ENCODE results near the gene ERICH6.
"Not testable (repeated sequence)": the region's sequence is repeated elsewhere in the genome, so short reads cannot be mapped to it uniquely, and the experiment has no call there.

The ERICH6 gene

DNA sequence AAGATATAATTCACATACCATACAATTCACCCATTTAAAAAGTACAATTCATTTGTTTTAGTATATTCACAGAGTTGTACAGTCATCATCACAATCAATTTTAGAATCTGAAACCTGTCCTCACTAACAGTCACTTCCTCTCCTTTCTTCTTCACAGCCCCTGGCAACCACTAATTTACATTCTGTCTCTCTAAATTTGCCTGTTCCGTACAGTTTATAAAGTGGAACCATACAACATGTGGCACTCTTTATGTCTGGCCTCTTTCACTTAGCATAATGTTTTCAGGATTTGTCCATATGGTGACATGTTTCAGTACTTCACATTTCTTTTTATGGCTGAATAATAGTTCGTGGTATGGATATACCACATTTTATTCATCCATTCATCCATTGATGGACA, 22.7 kb downstream of the ERICH6 start:
- DNase-seq (ENCODE audit: low read depth): no peak

DNA sequence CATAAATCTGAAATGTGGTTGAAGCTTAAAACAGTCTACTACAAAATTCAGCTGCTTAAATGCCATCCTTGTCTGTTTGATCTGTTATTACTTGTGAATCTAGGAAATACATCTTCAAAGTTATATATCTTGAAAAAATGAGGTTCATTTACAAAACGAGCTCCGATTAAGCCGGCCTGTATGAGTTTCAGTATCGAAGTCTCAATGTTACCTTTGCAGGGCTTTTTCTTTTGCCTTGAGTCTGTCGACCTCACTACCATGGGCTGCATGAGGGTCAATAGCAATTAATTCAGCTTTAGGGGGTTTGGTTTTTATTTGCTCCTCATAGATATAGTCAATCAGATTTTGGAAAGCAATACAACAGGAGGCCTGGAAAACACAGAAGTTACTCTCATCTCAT, 23.2 kb downstream of the ERICH6 start:
- DNase-seq (ENCODE audit: low read depth): no peak

DNA sequence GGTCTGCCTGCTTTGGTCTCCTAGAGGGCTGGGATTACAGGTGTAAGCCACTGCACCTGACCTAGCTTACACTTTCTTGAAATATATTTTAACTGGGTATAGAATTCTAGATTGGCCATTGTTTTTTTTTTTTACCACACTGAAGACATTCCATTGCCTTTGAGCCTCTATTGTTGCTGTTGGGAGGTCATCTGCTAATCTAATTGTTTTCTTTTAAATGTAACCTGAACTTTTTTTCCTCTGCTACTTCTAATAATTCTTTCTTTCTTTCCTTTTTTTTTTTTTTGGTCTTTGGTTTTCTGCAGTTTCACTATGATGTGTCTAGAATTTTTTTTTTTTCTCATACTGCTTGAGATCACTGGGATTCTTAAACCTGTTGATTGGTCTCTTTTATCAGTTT, 28.1 kb downstream of the ERICH6 start:
- DNase-seq (ENCODE audit: low read depth): no peak

DNA sequence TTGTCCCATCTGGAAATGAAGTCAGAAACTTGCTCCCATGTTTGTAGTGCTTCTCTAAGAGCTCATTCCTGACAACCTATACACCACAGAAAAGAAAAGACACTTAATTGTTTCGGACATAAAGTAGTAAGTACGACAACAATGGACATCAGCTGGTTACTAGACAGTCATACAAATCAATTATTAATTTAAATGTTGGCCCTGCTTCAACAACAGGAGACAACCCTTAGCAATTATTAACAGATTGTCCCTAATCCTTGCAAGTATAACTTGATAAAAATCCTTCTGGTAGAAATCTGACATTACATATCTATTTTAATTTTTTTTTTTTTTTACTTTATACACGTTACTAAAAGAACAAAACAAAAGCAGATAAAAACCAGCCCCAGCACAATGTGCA, 29.8 kb downstream of the ERICH6 start:
- DNase-seq (ENCODE audit: low read depth): no peak

DNA sequence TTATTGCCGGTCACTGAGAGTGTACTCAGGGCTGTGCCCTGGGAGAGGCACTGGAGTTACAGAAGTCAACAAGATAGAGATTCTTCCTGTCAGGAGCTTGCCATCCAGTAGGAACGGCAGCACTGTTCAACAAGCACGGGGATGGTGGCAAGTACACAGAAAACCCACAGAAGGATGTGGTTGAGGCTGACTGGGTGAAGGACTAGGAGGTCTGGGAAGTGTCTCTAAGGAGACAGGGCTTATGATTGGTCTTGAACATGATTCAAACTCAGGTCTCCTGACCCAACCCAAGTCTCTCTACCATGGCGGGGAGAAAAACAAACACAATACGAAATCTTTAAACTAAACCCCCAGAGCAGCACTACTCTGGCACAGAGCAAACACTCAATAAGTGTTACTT, 37.6 kb downstream of the ERICH6 start:
- DNase-seq (ENCODE audit: low read depth): no peak

DNA sequence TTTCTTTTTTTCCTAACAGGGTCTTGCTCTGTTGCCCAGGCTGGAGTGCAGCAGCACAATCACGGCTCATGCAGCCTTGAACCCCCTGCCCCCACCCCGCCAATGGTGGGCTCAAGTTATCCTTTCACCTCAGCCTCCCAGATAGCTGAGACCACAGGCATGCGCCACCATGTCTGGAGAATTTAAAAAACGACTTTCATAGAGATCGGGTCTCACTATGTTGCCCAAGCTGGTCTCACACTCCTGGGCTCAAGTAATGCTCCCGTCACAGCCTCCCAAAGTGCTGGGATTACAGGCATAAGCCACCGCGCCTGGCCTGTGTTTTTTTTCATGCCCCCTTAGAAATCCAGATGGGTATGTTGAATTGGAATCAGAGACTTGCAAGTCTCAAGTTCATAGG, 40.3 kb downstream of the ERICH6 start:
- DNase-seq (ENCODE audit: low read depth): no peak

DNA sequence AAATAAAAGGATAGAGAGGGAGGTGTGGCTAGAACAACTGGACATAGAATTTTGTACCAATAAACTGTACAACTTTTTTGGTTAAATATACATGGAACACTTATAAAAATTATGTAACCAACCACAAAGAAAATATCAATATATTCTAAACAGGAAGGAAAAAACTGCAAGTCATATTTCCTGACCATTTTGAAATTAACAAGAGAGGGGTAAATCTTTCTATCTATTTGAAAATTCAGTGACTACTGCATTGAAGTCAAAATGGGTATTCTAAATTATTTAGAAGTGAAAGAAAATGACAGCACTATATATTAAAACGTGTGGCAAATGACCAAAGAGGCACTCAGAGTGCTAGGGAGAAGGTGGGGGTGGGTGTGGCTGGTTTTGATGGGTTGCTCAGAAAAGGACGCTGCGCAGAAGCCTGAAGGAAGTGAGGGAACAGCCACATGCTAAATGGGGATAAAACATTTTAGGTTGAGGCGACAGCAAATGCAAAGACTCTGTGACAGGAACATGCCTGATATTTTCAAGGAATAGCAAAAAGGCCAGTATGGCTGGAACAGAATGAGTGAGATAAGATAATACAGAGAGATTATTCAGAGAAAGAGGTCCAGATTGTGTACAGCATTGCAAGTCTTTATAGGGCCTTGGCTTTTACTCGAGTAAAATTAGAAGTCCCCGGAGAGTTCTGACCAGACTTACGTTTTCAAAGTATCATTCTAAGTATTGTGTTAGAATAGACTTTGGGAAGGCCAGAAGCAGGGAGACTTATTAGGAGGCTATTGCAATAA, 41.1 kb downstream of the ERICH6 start:
- no peak for DNase-seq (ENCODE audit: low read depth)

DNA sequence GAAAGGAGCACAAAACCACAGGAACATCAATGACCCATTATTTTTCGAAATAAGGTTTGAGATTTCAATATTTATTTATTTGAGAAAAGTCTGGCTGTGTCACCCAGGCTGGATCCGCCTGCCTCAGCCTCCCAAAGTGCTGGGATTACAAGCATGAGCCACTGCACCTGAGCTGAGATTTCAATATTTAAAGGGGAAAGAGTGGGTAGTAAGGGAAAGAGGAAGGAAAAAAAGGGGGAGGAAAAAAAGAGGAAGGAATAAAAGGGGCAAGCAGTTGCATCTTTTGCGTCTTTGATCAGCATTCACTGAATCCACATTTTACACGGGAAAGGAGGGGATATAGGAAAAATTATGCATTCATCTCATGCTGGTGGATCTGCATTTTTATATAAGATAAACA, 47.4 kb downstream of the ERICH6 start:
- no peak for DNase-seq (ENCODE audit: low read depth)

DNA sequence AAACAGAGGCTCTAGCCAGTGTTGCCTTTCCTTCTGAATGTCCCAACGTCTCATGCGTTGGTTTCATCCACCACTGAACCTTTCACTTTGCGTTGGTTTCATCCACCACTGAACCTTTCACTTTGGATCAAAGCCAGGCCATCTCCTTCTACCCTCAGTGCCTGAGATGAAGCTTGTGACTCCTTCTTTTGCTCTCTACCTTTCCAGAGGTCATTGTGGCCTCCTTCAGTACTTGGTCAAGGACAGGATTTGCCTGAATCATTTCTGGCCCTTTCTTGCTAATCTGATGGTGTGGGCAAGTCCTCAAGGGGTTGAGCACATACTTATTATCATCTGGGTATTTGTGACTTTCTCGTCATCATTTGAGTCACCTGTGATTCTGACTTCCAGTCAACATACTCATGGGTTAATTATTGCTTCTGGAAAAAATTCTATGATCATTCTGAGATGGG, 50.6 kb downstream of the ERICH6 start:
- no peak for DNase-seq (ENCODE audit: low read depth)

DNA sequence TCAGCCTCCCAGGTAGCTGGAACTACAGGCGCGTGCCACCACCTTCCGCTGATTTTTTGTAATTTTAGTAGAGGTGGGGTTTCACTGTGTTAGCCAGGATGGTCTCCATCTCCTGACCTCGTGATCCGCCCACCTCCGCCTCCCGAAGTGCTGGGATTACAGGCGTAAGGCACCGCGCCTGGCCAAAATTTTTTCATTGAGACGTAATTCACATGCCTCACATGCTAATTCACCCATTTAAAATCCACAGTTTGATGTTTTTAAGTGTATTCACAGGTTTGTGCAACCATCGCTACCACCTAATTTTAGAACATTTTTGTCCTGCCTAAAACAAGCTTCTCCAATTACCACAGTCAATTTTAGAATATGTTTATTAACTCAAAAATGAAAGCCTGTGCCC, 63.5 kb downstream of the ERICH6 start:
- DNase-seq (ENCODE audit: low read depth): no peak

DNA sequence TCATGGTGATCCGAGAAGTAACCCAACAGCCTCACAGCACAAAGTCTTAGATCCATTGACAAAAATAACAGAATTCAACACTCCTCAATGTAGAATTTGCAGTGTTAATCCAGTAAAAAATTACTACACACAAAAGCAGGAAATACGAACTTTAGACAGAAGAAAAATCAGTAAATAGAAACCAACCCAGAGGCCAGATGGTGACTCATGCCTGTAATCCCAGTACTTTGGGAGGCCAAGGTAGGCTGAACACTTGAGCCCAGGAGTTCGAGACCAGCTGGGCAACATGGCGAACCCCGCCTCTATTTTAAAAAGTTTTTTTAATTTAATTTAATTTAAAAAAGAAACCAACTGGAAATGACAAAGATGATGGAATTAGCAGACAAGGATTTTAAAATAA, 64.5 kb downstream of the ERICH6 start:
- DNase-seq (ENCODE audit: low read depth): no peak

DNA sequence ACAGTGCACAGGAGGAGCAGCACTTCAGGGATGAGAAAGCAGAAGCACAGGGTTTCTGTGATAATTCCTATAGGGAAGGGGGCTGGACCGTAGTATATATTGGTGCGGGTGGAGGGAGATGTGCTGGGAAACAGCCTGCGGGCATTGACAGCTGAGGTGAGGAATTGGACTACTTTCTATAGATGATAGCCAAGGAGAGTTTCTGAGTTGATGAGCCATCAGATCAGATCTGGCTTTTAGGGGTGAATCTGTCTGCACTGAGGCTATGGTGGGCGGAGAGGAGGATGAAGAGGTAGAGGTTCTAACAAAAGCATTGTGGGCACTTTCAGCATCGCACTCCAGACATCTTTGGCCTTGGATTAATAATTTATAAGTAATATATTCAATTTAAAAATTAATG, 67.5 kb downstream of the ERICH6 start:
- no peak for DNase-seq (ENCODE audit: low read depth)

DNA sequence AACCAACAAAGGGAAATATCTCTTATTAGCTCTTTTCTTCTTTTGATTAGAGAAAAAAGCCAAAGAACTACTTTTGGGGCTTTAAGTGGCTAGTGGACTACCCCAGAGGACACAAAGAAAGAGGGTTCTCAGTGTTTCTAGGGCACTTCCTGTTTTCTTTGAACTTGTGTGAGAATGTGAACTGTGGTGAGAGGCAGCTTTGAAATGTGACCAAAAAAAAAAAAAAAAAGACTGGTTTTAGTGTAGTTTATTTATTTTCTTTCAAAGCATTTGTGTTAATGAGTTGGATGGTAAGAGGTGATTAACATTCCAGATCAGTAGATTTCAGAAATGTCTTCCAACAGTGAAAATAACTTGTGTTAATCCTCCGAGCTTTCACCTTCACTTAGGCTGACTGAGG, 68.2 kb downstream of the ERICH6 start:
- DNase-seq (ENCODE audit: low read depth): no peak

DNA sequence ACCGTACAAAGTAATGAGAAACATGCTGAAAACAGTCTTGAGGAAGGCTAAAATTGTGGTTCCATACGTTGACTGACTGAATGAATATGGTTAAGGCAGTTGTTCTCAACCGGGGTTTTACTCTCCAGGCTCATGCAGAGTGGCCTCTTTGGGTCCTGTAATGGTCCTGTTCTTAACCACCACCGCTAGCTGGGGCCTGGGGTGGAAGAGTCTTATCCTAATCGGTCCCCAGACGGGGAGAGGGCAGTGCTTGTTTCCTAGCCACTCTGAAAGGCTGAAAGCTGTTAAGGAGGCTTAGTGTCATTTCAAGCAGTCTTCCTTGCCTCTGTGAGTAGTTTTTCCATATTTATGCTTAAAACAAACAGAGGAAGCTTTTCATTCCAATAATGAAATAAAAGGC, 68.6 kb downstream of the ERICH6 start:
- no peak for DNase-seq (ENCODE audit: low read depth)

DNA sequence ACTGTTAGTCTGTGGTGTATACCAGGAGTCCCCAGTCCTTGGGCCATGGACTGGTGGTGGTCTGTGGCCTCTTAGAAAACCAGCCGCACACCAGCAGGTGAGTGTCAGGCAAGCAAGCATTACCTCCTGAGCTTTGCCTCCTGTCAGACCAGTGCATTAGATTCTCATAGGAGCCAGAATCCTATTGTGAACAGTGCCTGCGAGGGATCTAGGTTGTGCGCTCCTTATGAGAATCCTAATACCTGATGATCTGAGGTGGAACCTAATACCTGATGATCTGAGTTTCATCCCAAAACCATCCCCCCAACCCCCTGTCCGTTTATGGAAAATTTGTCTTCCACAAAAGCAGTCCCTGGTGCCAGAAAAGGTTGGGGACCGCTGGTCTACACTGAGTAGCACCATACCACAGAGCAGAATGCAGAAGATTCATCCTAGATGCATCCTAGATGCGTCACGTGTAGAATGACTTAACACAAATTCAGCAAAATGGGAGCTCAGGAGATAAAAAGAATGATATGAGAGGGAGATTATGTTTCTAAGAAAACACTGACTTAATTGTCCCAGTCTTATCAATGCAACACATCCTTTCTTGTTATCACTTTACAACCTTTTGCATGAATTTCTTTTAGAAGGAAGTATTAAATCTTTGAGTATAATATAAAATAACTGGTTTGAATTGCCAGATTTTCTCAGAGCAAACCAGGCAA, 72.1 kb downstream of the ERICH6 start:
- no peak for DNase-seq (ENCODE audit: low read depth)

DNA sequence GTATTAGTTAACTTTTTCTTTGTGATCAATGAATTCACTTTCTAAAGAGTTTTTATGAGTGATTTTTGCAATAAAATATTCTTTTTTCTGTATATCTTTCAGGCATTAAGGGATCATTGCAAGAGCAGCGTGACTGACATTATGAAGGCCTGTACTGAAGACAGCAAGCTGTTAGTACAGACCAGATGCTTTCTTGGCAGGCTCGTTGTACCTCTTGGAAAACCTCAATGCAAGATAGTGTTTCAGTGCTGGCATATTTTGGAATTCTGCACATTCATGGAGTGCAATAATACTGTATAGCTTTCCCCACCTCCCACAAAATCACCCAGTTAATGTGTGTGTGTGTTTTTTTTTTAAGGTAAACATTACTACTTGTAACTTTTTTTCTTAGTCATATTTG, 76.2 kb downstream of the ERICH6 start:
- DNase-seq (ENCODE audit: low read depth): no peak

DNA sequence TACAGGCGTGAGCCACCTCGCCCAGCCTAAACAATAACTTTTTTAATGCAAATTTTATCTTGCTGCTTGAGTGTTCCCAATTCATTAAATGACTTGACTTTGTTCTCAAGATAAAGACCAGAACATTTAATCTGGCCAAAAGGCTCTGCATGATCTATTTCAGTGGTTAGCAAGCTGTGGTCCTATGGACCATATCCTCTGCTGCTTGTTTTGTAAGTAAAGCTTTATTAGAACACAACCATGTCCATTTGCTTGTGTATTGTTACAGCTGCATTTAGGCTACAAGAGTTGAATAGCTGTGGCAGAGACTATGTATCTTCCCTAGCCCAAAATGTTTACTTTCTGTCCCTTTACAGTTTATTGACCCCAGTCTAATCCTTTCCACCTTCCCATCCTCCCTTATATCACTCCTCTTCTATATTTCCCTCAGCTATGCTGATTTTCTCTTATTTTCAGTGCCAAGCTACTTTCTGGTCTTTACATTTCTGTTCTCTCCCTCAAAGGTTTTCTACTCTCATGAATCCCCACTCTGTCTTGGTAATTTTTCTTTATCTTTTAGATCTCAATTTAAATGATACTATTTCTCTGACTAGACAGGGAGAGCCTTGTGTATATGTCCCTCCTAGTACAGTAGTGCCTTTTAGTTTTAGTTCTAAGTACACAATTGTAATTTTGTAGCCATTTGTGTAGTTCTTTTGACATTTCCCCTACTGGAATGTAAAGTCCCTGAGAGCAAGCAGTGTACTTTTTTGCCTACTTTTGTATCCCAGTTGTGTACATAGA, 77.4 kb downstream of the ERICH6 start:
- DNase-seq (ENCODE audit: low read depth): no peak

DNA sequence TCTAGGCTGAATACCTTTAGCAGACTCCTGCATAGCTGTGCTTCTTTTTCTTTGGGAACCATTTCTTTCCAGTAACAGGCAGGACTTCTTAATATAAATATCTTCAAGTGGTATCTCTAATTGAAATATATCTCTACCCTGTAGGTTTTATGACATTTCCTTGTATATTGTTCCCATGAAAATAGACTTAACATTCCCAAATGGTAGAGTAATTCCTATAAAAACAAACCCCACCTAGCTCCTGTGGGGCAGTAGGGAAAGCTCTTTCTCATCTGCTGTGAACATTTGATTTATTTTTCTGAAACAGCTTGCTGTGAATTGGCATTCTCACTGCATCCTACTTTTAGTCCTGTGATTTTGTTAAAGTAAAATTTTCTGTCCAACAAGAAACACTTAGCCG, 79.8 kb downstream of the ERICH6 start:
- DNase-seq (ENCODE audit: low read depth): no peak

DNA sequence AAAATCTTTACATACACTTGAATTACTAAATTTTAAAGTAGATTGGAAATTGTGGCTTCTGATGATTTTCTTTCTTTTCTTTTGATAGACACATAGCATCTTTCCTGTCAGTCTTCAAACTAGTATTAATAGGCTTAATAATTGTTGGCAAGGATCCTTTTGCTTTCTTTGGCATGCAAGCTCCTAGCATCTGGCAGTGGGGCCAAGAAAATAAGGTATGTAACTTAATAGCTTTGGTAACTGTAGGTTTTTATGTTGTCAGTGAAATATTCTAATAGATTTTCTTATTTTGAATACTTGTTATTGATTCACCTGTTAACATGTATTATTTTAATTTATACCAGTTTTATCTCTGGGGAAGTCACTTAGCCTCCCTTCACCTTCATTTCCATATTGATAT, 80.8 kb downstream of the ERICH6 start:
- DNase-seq (ENCODE audit: low read depth): not testable (repeated sequence)

DNA sequence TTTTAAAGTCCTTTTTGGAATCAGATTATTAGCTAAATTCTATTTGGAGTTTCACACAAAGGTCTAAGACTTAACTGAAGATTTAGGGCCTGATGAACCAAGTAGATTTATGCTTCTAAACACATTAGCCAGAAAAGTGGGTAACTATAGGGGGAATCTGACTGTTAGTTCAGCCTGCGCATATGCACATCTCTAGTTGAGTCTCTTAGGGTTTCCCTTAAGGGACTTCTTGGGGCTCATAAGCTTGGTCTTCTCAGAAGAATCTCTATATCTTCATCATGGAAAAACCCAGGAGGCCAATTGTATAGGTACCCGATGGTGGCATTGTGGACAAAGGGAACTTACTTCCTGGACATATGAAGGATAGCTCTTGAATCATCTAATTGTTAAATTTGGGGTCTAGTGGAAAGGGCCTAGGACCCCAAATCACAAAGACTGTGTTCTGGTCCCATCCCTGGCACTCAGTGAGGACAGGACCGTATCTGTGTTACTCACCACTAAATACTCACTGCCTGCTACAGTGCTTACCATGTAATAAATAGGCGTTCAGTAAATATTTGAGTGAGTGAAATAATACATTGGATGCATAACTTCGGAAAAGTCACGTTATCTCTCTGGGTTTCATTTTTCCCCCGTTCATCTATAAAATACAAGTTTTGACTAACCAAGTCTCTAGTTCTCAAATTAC, 83.6 kb downstream of the ERICH6 start:
- no peak for DNase-seq (ENCODE audit: low read depth)

DNA sequence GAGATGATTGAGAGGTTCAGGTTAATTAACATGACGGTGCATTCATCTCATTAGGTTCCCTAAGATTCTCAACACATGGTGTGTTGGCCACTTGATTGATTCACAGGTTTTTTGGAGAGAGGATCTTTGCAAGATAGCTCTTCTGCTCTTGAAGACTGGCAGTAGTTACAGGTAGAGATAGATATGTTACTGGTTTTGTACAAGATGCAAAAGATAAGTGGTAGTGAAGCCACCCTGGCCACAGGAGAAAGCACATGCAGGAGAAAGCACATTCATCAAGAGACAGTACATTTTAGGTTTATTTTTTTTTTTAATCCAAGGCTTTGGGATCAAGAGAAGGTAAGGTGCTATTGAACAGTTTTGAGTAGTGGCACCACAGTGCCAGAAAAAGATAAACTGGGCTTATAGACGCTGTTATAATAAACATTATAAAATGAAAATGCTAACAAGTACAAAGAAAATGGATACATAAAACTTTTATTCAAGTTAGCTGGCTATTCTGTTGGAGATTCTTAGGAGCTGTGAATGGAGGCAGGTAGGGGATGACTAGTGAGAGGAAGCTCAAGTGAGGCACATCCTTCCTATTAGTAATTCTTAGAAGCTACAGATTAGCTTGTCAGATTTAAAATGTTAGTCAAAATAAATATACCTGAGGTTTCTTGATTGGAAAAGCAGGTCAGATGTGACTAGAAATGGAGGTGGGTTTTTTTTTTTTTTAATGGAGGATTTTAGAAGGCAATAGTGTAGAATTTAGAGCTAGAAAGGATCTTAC, 89.8 kb downstream of the ERICH6 start:
- DNase-seq (ENCODE audit: low read depth): no peak

DNA sequence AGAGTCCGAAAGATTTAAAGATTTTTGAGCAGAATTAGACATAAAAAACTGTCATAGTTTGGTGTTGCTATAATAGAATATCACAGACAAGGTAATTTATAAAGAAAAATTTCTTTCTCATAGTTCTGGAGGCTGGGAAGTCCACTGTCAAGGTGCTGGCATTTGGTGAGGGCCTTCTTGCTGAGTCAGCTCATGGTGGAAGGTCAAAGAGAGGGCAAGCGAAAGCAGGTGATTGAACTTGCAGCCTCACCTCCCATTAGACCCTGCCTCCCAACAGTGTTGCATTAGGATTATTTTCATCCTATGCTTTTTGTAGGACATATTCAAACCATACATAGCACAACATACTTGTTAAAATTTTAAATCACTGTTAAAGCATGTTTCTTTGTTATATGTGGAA, 90.7 kb downstream of the ERICH6 start:
- DNase-seq (ENCODE audit: low read depth): no peak
